NCI-H2171 treated with DMSO at 0.1 percent for 48 hours (cell line): ENCODE data around the gene SCARF2.
"Not testable (repeated sequence)": the region's sequence is repeated elsewhere in the genome, so short reads cannot be mapped to it uniquely, and the experiment has no call there.

Source experiments
- DNase-seq: peaks from one replicate; lab custom pipeline; 2025; lab: John Stamatoyannopoulos, UW

The SCARF2 gene

GRCh38 chr22:20459862-20460261 lies 22.2 kb upstream of the SCARF2 start:
- no peak for DNase-seq

- peak; percentile 17 for DNase-seq
Observed at GRCh38 chr22:20459152-20459542, 21.5 kb upstream of the SCARF2 start.

- DNase-seq: no peak
Observed at GRCh38 chr22:20458530-20459151, 21.0 kb upstream of the SCARF2 start.

GRCh38 chr22:20457506-20458240 lies 20.0 kb upstream of the SCARF2 start:
- DNase-seq: no peak

GRCh38 chr22:20456722-20457076 lies 19.1 kb upstream of the SCARF2 start:
- no peak for DNase-seq

- DNase-seq: peak; percentile 80
Observed at GRCh38 chr22:20456064-20456721, 18.6 kb upstream of the SCARF2 start.

GRCh38 chr22:20455709-20456063 lies 18.1 kb upstream of the SCARF2 start:
- DNase-seq: no peak

GRCh38 chr22:20453222-20453621 lies 15.6 kb upstream of the SCARF2 start:
- no peak for DNase-seq

GRCh38 chr22:20451920-20452319 lies 14.3 kb upstream of the SCARF2 start:
- no peak for DNase-seq

GRCh38 chr22:20451129-20451778 lies 13.6 kb upstream of the SCARF2 start:
- not testable (repeated sequence) for DNase-seq

- no peak for DNase-seq
Observed at GRCh38 chr22:20450551-20450906, 12.9 kb upstream of the SCARF2 start.

GRCh38 chr22:20449819-20450550 lies 12.4 kb upstream of the SCARF2 start:
- DNase-seq: no peak

- DNase-seq: no peak
Observed at GRCh38 chr22:20448630-20449029, 11.0 kb upstream of the SCARF2 start.

- no peak for DNase-seq
Observed at GRCh38 chr22:20446383-20446970, 8.9 kb upstream of the SCARF2 start.

GRCh38 chr22:20444325-20444724 lies 6.7 kb upstream of the SCARF2 start:
- no peak for DNase-seq

- DNase-seq: no peak
Observed at GRCh38 chr22:20442485-20443284, 5.1 kb upstream of the SCARF2 start.

GRCh38 chr22:20441631-20442484 lies 4.2 kb upstream of the SCARF2 start:
- no peak for DNase-seq

GRCh38 chr22:20440637-20441591 lies 3.3 kb upstream of the SCARF2 start:
- DNase-seq: no peak
